Stimulated activated CD4-positive, alpha-beta T cell treated with anti-CD3 and anti-CD28 coated beads, Interleukin-1b, Interleukin-23, amount 100 ng/mL, for 1 hour (primary cell): ENCODE measurements around the gene PLAAT5.
A peak's percentile ranks its signal among the peaks of the same experiment; 100 is the strongest.
"Not testable (repeated sequence)": the region's sequence is repeated elsewhere in the genome, so short reads cannot be mapped to it uniquely, and the experiment has no call there.

Experiments used
- DNase-seq, 2 donors: peaks; one replicate each; pipeline ENCODE4 v3.0.0-alpha.2; 2020; ENCODE audit warnings: low read depth in 2 of 2

Gene PLAAT5

DNA sequence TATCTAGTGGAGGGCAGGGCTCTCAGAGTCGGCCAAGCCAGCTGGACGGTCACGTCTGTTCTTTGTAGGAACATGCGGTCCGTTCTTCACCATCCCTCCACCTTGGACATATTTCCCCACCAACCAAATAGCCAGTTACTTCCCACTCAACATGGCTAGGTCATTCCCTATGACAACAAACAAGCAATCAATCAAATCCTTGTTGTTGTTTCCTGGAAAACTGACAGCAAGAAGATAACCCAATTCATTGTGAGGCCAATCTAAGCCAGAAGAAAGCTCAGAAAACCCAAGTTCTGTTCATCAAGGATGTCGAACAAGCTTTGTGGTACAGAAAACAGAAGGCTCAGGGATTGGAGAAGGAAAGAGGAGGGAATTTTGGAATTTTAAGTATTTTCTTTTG, 10.9 kb downstream of the PLAAT5 start:
- DNase-seq = no peak

DNA sequence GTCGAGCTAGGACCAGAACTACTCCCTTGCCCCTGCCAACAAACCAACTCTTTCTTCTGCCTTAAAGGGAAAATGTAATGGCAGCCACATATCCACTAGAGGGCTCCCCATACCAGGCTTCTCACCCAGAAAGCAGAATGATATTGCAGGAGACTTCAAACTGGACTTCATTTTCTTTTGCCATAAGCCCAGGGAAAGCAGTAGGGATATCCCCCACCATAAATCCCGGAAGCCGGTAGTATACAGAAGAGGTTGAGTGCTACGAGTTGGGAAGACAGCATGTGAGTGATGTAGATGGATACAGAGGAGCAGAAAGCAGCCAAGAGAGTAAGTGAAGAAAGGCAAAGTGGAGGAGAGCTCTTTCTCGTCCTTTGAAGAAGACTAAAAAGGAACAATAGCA, 12.1 kb downstream of the PLAAT5 start:
- DNase-seq = peak in 1 of 2 donors; percentile 19

DNA sequence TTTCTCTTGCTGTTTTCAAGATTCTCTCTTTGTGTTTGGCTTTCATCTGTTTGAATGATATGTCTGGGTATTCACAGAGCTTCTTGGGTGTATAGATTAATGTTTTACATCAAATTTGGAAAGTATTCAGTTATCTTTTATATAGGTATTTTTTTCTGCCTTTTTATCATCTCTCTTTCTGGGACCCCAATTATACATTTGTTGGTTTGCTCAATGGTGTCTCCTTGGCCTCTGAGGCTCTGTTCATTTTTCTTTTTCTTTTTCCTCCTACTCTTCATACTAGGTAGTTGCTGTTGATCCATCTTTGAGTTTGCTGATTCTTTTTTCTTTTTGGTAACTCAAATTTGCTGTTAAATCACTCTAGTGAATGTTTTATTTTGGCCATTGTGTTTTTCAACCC, 14.3 kb downstream of the PLAAT5 start:
- DNase-seq = no peak

DNA sequence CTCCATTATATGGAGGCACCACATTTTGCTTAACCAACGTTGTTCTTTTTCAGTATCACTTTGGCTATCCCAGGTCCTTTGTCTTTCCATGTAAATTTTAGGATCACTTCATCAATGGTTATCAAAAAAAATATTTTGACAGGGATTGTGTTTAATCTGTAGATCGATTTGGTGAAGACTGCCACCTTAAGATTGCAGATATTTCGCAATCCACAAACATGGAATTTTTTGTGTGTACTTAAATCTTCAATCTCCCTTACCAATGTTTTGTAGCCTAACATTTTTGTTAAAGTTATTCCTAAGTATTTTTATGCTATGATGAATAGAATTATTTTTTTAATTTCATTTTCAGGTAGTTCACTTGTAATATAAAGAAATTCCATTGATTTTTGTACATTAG, 18.6 kb downstream of the PLAAT5 start:
- no peak for DNase-seq

DNA sequence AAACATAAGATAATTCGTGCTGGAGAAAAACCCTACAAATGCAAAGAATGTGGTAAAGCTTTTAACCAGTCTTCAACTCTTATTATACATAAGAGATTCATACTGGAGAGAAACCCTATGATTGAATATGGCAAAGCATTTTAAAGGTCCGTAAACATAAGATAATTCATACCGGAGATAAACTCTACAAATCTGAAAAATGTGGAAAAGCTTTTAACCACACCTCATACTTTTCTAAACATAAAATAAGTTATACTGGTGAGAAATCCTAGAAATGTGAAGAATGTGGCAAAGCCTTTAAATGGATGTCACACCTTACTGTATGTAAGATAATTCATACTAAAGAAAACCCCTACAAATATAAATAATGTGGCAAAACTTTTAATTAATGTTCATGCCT, 20.7 kb downstream of the PLAAT5 start:
- DNase-seq = no peak

DNA sequence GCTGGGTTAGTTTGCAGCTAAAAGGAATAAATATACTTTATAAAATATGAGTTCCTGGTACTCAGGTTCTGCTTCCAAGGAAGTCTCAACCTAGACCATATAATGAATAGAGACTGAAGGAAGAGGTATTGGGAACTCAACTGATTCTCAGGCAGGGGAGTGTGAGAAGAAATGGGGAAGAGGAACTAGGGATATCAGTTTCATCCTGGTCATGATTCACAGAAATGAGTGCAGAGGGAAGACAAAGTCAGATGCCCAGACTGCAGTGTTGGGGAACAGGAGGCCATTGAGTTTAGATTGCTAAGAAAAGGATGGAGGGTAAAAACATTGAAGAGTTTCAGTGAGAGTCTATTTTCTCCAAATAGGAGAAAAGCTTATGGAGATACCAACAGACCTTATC, 28.8 kb downstream of the PLAAT5 start:
- DNase-seq = no peak

DNA sequence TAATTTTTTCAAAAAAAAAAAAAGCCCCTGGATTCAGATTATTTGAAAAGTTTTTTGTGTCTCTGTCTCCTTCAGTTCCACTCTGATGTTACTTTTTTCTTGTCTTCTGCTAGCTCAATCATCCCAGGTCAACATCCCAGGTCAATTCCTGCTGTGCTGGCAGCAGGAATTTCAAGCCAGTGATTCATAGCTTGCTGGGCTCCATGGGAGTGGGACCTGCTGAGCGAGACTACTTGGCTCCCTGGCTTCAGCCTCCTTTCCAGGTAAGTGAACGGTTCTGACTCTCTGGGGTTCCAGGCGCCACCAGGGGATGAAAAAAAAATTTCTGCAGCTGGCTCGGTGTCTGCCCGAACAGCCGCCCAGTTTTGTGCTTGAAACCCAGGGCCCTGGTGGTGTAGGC, 31.4 kb downstream of the PLAAT5 start:
- no peak for DNase-seq

DNA sequence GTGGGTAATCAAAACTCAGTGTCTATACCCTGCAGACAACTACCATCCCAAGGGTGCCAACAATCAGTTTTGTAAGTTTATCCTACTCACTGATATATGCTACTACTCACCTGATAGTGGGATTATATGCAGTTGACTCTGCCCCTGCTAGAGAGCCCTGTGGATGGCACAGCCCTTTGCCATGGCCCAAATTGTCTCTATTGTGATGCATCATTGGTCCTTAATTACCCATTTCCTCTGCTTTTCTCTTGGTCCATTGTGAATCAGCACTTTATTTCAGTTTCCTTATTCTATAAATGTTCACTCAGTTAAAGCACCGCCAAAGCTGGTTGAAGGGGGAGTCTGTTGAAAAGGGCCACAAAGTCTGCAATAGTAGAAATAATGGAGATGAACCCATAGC, 42.3 kb downstream of the PLAAT5 start:
- DNase-seq = no peak

DNA sequence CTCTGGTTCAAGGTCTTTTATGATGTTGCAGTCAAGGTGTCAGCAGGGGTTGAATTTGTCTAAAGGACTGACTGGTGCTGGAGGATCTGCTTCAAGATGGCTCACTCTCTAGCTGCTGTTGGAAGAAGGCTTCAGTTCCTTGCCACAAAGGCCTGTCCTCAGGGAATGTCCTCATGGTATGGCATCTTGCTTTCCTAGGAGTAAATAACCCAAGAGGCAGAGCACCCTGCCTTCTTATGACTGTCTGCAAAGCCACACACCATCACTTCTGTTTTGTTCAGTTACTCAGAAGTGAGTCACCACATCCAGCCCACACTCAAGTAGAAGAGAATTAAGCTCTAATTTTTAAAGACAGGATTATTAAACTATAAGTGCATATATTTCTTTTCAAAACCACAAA, 45.2 kb downstream of the PLAAT5 start:
- no peak for DNase-seq

DNA sequence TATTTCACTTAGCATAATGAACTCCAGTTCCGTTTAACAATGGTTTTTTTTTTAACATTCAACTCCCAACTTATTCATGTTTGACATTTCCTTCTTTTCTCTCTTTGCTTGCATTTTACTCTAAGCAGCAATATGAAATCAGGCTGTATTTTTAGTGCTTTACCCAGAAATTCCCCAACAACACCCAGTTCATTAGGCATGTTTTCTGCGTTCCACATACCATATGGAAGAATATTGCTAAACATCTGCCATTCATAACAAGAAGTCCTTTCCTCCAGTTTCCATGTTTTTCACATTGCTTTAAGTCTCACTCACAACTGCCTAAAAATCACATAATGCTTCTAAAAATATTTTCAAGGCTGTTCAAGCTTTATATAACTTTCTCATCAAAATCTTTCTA, 45.8 kb downstream of the PLAAT5 start:
- no peak for DNase-seq

DNA sequence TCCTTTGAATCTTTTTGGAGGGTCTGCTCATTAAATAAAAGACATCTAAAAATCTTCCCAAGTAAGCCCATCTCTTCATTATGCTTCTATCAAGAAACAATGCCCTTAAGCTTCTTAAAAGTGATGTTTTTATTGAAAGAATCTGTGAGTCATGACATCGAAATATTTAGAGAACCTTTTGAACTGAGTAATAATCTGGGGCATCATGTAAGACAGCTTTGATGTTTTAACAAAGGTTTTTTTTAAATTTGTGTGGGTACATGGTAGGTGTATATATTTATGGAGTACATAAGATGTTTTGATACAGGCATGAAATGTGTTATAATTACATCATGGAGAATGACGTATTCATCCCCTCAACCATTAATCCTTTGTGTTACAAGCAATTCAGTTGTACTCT, 46.8 kb downstream of the PLAAT5 start:
- DNase-seq = no peak

DNA sequence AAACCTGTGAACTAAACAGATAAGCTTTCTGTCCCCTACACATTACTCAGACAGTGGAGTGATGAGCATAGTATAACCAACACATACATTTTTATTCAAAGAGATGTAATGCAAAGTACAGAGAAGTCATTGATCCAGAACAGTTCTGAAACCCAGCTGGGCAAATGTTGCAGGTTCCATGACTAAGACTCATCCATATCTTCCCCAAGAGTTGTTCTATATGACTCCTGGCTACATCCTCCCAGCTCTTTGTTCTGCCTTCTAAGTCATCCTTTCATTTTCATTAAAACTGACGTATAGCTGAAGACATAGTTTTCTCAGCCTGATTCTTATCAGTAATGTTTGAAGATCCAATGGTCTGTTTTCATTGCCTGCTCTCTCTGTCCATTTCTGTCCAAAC, 47.3 kb downstream of the PLAAT5 start:
- DNase-seq = no peak

DNA sequence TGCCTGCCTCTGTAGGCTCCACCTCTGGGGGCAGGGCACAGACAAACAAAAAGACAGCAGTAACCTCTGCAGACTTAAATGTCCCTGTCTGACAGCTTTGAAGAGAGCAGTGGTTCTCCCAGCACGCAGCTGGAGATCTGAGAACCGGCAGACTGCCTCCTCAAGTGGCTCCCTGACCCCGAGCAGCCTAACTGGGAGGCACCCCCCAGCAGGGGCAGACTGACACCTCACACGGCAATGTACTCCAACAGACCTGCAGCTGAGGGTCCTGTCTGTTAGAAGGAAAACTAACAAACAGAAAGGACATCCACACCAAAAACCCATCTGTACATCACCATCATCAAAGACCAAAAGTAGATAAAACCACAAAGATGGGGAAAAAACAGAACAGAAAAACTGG, 55.1 kb downstream of the PLAAT5 start:
- not testable (repeated sequence) for DNase-seq

DNA sequence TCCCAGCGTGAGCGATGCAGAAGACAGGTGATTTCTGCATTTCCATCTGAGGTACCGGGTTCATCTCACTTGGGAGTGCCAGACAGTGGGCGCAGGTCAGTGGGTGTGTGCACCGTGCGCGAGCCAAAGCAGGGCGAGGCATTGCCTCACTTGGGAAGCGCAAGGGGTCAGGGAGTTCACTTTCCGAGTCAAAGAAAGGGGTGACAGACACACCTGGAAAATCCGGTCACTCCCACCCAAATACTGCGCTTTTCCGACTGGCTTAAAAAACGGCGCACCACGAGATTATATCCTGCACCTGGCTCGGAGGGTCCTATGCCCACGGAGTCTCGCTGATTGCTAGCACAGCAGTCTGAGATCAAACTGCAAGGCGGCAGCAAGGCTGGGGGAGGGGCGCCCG, 55.6 kb downstream of the PLAAT5 start:
- not testable (repeated sequence) for DNase-seq

DNA sequence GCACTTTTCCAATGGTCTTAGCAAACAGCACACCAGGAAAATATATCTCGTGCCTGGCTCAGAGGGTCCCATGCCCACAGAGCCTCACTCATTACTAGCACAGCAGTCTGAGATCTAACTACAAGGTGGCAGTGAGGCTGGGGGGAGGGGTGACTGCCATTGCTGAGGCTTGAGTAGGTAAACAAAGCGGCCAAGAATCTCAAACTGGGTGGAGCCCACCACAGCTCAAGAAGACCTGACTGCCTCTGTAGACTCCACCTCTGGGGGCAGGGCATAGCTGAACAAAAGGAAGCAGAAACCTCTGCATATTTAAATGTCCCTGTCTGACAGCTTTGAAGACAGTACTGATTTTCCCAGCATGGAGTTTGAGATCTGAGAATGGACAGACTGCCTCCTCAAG, 60.2 kb downstream of the PLAAT5 start:
- DNase-seq = not testable (repeated sequence)

DNA sequence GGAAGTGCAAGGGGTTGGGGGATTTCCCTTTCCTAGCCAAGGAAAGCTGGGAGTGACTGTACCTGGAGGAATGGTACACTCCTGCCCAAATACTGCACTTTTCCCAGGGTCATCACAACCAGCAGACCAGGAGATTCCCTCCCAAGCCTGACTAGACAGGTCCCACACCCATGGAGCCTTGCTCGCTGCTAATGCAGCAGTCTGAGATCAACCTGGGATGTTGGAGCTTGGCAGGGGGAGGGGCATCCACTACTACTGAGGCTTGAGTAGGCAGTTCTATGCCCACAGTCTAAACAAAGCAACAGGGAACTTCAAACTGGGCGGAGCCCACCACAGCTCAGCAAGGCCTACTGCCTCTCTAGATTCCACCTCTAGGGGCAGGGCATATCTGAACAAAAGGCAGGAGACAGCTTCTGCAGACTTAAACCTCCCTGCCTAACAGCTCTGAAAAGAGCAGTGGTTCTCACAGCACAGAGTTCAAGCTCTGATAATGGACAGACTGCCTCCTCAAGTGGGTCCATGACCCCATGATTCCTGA, 62.9 kb downstream of the PLAAT5 start:
- DNase-seq = no peak

DNA sequence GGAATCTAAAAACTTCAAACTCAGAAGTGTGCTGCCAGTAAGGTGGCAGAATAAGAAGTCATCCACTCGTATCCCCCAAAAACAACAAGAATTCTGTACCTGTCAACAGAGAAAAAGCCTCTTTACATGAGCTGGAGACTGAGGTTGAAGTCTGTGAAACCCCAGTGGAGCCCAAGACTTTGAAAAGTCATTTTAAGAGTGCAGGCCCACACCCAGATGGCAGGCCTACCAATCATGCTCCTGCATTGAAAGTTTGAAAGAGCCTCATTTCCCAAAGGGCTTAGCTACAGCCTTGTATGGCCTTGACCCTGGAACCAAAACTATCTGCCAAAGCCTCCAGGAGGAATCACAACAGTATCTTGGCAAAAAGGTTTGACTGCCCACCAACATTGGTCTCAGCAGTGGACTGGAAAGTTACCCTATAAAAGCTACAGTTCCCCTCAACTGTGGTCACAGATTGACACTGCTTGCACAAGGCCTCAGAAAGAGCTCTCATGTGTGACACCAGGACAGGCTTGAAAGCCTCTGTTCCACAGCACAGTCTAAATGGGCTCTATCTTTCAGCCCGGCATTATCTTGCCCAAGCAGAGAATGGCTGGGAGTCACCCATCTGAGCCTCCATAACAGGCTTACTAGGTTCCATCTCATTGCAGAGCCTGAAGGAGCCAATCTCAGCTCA, 73.7 kb downstream of the PLAAT5 start:
- DNase-seq = no peak
